ENCODE results near the gene GALNT6.

Gene GALNT6

GRCh38 chr12:51391283-51392123 is at the start of gene GALNT6:
TSS of gene GALNT6 (minus strand) at chr12:51391406. CDS start at chr12:51379781, 11,625 bp downstream.
- peak; percentile 37 to 70 (median 57) for DNase-seq

GRCh38 chr12:51439330-51439729 is 48.1 kb upstream of the GALNT6 start:
- DNase-seq = no peak

- no peak for DNase-seq
Measured at GRCh38 chr12:51437431-51437830, 46.2 kb upstream of the GALNT6 start.

- no peak for DNase-seq
Measured at GRCh38 chr12:51434305-51434704, 43.1 kb upstream of the GALNT6 start.

GRCh38 chr12:51432921-51433320 is 41.7 kb upstream of the GALNT6 start:
- no peak for DNase-seq

GRCh38 chr12:51430196-51430895 is 39.1 kb upstream of the GALNT6 start:
- no peak for DNase-seq

GRCh38 chr12:51429700-51430099 is 38.5 kb upstream of the GALNT6 start:
- DNase-seq = no peak

GRCh38 chr12:51428256-51428655 is 37.0 kb upstream of the GALNT6 start:
- DNase-seq = no peak

- DNase-seq = peak; percentile 24 to 68 (median 50)
Measured at GRCh38 chr12:51424662-51425539, 33.7 kb upstream of the GALNT6 start, which contains the start of gene SLC4A8. TSS of gene SLC4A8 (plus strand) at chr12:51424831. CDS start at chr12:51424988, 157 bp downstream.

- DNase-seq = no peak
Measured at GRCh38 chr12:51424094-51424661, 33.0 kb upstream of the GALNT6 start.

GRCh38 chr12:51421266-51421884 is 30.2 kb upstream of the GALNT6 start:
- peak in 5 of 6 experiments; percentile 8 to 58 (median 21) for DNase-seq

GRCh38 chr12:51419425-51420193 is 28.4 kb upstream of the GALNT6 start:
- no peak for DNase-seq

- DNase-seq = no peak
Measured at GRCh38 chr12:51417826-51418225, 26.6 kb upstream of the GALNT6 start.

GRCh38 chr12:51415931-51416330 is 24.7 kb upstream of the GALNT6 start:
- DNase-seq = no peak

- DNase-seq = no peak
Measured at GRCh38 chr12:51413791-51414190, 22.6 kb upstream of the GALNT6 start.

GRCh38 chr12:51413149-51413548 is 21.9 kb upstream of the GALNT6 start:
- no peak for DNase-seq

GRCh38 chr12:51409846-51410245 is 18.6 kb upstream of the GALNT6 start:
- DNase-seq = no peak

- no peak for DNase-seq
Measured at GRCh38 chr12:51407604-51408003, 16.4 kb upstream of the GALNT6 start.

- DNase-seq = no peak
Measured at GRCh38 chr12:51406859-51407258, 15.7 kb upstream of the GALNT6 start.

- no peak for DNase-seq
Measured at GRCh38 chr12:51406290-51406689, 15.1 kb upstream of the GALNT6 start.

GRCh38 chr12:51405801-51406207 is 14.6 kb upstream of the GALNT6 start:
- no peak for DNase-seq
